OCI-LY3 (cell line): ENCODE measurements around the gene SELENOH.

Experiments used
- CTCF ChIP-seq: fragments of 200-600, 300-600 bp; sonication (generic); IDR thresholded peaks from 2 replicates; pipeline ENCODE4 v1.5.1; 2014; ENCODE audit warnings: antibody characterized with exemption, low read length, low read depth
- EZH2phosphoT487 ChIP-seq: fragments of 200-600 bp; shearing (Covaris generic); IDR thresholded peaks from 2 replicates; pipeline ENCODE4 v1.6.1; 2018; ENCODE audit warnings: antibody characterized with exemption, mixed run types, low read depth

- no peak for TF ChIP-seq CTCF
- TF ChIP-seq EZH2phosphoT487 = no peak
These were observed 43.8 kb downstream of the SELENOH start for GRCh38 chr11:57785072-57785471.
